GM18511 (cell line): ENCODE results near the gene YBEY.
A peak's percentile ranks its signal among the peaks of the same experiment; 100 is the strongest.
"Not testable (repeated sequence)": the region's sequence is repeated elsewhere in the genome, so short reads cannot be mapped to it uniquely, and the experiment has no call there.

Source experiments
- ATAC-seq: cut with Tn5 transposase; IDR thresholded peaks from one replicate; pipeline ENCODE4 v1.9.1; 2021; ENCODE audit warnings: mild to moderate bottlenecking, moderate library complexity; ENCODE audit not compliant: unreplicated experiment

The YBEY gene

GRCh38 chr21:46285761-46286647 lies at the start of gene YBEY:
TSS of gene YBEY (plus strand) at chr21:46286342. CDS start at chr21:46286914, 572 bp downstream.
- ATAC-seq, result peak; percentile 90

GRCh38 chr21:46237474-46237873 lies 48.7 kb upstream of the YBEY start:
- no peak for ATAC-seq

GRCh38 chr21:46239817-46240325 lies 46.3 kb upstream of the YBEY start:
- ATAC-seq, result no peak

GRCh38 chr21:46241577-46241976 lies 44.6 kb upstream of the YBEY start:
- not testable (repeated sequence) for ATAC-seq

GRCh38 chr21:46243325-46243724 lies 42.8 kb upstream of the YBEY start:
- ATAC-seq, result no peak

GRCh38 chr21:46243960-46244361 lies 42.2 kb upstream of the YBEY start:
- ATAC-seq, result no peak

- no peak for ATAC-seq
Measured at GRCh38 chr21:46244602-46245001, 41.5 kb upstream of the YBEY start.

GRCh38 chr21:46245213-46245915 lies 40.8 kb upstream of the YBEY start:
- no peak for ATAC-seq

- ATAC-seq, result no peak
Measured at GRCh38 chr21:46246345-46246744, 39.8 kb upstream of the YBEY start.

- no peak for ATAC-seq
Measured at GRCh38 chr21:46247699-46248421, 38.3 kb upstream of the YBEY start.

- no peak for ATAC-seq
Measured at GRCh38 chr21:46248422-46248782, 37.7 kb upstream of the YBEY start.

- no peak for ATAC-seq
Measured at GRCh38 chr21:46248827-46249226, 37.3 kb upstream of the YBEY start.

GRCh38 chr21:46250146-46250725 lies 35.9 kb upstream of the YBEY start:
- ATAC-seq, result no peak

GRCh38 chr21:46252840-46253239 lies 33.3 kb upstream of the YBEY start:
- no peak for ATAC-seq

- peak; percentile 77 for ATAC-seq
Measured at GRCh38 chr21:46253610-46254124, 32.5 kb upstream of the YBEY start.

GRCh38 chr21:46254208-46254975 lies 31.8 kb upstream of the YBEY start:
- peak; percentile 75 for ATAC-seq

GRCh38 chr21:46255166-46255565 lies 31.0 kb upstream of the YBEY start:
- ATAC-seq, result no peak

GRCh38 chr21:46255758-46256337 lies 30.3 kb upstream of the YBEY start:
- ATAC-seq, result no peak

GRCh38 chr21:46256501-46256994 lies 29.6 kb upstream of the YBEY start:
- ATAC-seq, result no peak
